NCI-H446 (cell line): Measurements from ENCODE around the gene ATG16L1.
A peak's percentile ranks its signal among the peaks of the same experiment; 100 is the strongest.

Source experiments
- DNase-seq, 2 experiments: peaks; one replicate each; lab custom pipeline; 2025; lab: John Stamatoyannopoulos, UW

The ATG16L1 gene

GRCh38 chr2:233227346-233227978 lies 24.0 kb upstream of the ATG16L1 start:
- DNase-seq: peak in 1 of 2 experiments; percentile 43

- DNase-seq: no peak
These were observed 23.1 kb upstream of the ATG16L1 start for GRCh38 chr2:233228376-233228775.

DNA sequence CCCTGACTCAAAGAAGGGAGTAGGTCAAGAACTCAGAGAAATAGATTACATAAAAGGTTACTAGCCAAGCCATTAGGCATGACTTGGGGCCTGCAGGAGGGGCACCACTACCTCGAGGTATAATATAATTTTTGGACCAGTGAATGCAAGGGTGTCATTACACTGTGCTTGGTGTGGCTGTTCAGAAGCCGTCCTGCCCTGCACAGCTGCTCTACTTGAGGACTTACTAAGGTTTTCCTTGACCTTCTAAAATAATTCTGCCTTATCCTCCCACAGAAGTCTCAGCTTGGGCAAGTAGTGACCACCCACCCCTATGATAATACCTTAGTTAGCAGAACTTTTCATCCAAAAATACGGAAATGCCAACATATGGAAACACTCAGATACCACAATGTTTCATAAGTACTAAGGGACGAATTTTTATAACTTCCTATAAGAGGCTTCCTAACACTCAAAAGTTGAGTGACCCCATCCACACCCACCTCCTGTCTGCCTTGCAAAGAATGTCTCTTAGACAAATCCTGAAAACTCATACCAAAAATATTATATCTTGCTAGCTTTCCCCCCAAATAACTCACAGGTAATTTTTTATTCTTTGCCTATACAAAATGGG lies 17.7 kb upstream of the ATG16L1 start:
- no peak for DNase-seq

DNA sequence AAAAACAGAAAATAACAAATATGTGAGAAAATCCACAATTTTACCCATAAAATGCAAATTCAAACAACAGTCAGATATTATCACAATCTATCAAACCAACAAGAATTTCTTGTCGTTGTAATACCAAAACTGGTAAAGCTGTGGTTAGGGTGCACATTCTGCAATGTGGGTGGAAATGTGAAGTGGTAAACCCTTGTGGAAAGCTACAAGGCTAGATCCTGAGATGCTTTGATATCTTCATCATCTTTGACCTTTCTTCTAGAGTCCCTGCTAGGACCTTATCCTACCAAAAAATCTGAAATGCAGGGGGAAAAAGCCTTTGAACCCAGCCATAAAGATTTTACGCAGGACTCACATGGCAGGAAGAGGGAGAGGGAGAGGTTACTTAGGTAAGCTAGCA lies 17.2 kb upstream of the ATG16L1 start:
- DNase-seq: no peak

DNA sequence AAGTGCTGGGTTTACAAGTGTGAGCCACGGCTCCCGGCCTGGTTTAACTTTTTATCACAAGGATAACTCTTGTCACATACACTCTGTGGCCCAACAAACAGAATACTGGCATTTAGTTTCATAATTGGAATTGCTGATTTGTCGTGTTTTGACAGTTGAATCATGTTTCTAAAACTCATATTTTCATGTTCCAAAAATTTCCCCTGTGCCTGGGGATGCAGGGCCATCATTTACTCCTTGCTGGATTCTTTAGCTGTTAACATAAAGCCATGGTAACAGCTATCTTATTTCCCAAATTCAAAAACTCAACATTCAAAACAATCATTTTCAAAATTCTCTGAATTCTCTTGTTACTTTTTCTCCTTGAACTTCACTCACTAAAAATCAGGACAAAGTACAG lies 16.5 kb upstream of the ATG16L1 start:
- DNase-seq: no peak

- DNase-seq: no peak
These were observed 15.5 kb upstream of the ATG16L1 start for GRCh38 chr2:233235977-233236376.

DNA sequence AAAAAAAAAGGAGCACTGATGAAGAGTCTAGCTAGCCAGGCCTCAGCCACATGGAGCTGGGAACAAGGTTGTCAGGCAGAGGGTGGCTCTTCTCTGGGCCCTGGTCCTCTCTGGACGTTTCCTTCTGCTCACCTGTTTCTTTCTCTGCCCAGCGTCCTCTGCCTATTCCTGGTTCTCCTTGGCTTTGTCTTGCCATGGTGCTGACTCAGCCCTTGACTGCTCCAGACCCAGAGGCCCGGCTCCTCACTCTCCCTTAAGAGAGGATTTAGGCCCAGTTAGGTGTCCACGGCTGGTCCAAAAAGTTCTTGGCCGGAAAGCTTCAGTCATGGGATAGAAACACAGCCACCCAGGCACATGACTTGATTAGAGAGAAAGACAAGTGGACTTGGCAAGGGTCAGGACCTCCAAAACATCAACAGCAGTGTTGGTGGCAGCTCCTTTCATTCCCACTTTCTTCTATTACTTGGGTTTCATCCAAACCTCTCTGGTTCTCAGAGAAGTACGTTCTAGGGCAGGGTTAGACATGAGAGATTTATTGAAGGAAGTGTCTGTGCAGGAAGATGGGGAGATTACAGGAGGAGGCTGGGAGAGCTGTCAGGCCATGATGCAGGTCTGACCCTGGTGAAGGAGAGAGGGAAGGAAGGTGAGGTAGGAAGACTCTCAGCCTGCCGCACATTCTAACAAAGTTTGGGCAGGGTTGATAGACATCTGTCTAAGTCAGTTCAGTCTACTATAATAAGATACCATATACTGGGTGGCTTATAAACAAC lies 14.5 kb upstream of the ATG16L1 start:
- DNase-seq: no peak

DNA sequence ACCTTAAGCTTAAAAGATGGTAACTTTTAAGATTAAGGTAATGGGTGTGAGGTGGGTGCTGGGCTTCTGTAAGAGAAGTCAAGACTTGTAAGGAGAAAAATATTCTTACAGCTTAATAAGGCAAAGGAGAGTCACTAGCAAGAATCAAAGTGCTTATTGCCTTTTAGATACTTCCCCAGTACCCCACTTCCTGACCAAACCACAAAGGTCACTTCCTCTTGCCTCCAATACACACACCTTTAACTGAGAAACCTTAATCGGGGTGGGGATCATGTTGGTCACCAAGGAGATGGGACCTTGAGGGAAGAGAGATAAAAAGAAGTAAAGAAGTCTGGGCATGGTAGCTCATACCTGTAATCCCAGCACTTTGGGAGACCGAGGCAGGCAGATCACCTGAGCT lies 10.6 kb upstream of the ATG16L1 start:
- DNase-seq: no peak

GRCh38 chr2:233241803-233242202 lies 9.7 kb upstream of the ATG16L1 start:
- DNase-seq: no peak

GRCh38 chr2:233242231-233242927 lies 9.1 kb upstream of the ATG16L1 start:
- DNase-seq: no peak

GRCh38 chr2:233243348-233243747 lies 8.1 kb upstream of the ATG16L1 start:
- DNase-seq: no peak

DNA sequence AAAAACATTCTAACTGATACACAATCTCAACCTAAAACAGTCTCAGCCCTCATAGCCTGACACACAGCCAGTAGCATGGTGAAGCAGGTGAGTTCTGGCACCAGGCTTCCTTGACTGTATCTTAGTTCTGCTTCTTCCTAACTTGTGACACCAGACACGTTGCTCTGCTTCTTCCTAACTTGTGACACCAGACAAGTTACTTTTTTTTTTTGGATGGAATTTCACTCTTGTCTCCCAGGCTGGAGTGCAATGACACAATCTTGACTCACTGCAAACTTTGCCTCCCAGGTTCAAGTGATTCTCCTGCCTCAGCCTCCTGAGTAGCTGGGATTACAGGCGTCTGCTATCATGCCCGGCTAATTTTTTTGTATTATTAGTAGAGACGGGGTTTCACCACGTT lies 6.7 kb upstream of the ATG16L1 start:
- DNase-seq: no peak

DNA sequence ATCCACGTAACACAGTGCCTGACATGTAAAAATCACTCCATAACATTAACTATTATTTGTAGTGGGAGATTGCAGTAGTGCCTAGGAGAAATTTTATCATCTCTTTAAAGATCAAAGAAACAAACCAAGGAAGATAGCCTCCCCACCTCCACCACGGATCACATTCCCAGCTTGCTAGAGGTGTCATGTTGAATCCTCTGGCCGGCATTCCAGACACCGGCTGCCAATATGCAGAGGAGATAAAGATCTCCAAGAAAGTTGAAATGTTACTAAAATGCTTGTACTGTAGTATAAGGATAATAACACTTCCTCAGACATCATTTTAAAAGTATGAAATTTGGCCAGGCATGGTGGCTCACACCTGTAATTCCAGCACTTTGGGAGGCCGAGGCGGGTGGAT lies 6.1 kb upstream of the ATG16L1 start:
- no peak for DNase-seq

DNA sequence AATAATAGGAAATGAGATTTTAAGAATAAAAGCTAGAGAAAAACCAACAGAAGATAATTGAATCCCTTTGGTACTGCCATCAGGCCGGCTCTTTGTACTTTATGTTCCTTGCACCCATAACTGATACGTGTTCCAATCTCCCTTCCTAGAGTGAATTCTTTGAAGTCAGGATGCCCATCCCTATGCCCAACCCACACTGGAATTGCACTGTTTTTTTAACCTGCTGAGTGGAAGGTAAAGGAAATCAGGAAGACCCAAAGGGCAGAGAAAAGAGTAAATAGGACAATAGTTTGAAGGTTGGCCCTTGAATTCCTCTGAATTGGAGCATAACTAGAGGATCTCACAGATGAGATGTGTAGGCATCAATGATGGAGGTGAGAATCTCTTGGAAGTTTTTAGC lies 4.4 kb upstream of the ATG16L1 start:
- DNase-seq: no peak

DNA sequence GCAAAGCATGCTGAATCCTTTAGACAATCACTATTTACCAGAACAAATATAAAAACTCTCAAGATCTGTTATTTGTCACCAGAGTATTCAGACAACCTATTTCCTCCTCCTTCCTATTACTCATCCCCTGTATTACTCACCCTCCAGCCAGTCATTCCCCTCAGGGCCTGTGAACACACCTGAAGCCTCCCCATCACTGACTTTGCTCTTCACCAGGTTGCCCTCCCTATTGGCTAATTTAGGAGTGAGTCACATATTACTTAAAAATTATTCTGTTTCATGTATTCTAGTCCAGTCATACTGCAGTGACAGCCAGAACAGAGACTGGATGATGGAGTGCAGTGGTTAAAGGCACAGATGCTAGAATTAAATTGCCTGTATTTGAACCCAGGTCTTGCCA lies 3.7 kb upstream of the ATG16L1 start:
- no peak for DNase-seq

- no peak for DNase-seq
These were observed 2.5 kb upstream of the ATG16L1 start for GRCh38 chr2:233248999-233249398.

- no peak for DNase-seq
These were observed 905 bp upstream of the ATG16L1 start for GRCh38 chr2:233250568-233250967.

DNA sequence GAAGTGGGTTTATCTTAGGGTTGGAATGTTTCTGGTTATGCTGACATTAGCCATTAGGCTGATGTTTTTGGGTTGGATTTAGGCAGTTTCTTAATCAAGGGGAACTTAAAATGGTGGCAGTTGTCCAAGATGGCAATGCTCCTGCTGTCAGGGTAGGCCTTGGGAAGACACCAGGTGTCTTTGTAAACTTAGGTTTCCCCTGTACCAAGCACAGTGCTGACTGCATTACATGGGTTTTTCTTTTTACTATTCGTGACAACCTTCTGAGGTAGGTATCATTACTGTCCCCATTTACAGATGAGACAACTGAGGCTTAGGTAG lies 528 bp upstream of the ATG16L1 start:
- DNase-seq: no peak

- no peak for DNase-seq
These were observed 754 bp downstream of the ATG16L1 start for GRCh38 chr2:233252227-233252626.

DNA sequence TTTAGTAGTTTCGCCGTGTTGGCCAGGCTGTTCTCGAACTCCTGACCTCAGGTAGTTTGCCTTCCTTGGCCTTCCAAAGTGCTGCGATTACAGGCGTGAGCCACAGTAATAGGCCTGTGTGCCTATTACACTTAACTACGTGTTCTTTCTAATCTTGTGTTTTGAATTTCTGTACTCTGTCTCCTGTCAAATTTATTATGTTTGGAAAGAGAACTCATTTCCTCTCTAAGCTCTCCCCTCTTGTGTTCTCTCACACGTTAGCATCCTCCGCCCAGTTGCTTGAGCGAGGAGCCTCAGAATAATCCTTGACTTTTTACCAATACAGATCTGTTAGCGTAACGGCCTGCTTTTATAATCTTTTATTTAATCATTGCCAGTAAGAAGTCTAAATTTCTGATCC lies 3.7 kb downstream of the ATG16L1 start:
- DNase-seq: no peak

DNA sequence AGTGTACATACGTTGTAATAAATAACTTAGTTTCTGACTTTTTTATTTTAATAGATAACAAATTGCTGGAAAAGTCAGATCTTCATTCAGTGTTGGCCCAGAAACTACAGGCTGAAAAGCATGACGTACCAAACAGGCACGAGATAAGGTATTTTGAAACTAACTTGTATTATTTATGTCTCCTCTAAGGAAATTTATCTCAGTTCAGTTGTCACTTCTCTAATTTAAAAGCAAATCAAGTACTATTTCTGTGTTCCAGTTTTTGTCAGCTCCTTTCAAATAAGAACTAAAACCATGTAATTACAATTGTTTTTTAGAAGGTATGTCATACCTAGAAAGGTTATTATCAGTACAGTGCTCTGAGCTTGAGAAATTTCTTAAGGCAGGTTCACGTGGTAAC lies 4.6 kb downstream of the ATG16L1 start:
- DNase-seq: no peak

DNA sequence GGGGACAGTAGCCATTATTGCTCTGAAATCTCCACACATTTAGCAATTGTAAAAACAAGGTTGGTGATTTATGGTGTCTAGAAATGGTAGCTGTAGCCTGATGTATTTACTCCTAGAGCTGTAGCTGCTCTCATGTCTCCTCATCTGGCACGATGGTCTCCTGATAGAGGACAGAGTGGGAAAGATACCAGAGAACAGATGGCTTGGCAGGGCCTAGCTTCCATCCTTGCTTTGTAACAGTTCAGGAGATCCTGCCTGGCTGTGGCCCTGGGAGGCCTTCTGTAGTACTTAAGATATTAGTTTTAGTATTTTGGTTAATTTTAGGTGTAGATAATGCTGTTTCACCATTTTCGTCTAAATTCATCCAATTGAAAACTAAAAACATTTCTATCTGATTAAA lies 6.7 kb downstream of the ATG16L1 start:
- DNase-seq: peak; percentile 32 to 67

DNA sequence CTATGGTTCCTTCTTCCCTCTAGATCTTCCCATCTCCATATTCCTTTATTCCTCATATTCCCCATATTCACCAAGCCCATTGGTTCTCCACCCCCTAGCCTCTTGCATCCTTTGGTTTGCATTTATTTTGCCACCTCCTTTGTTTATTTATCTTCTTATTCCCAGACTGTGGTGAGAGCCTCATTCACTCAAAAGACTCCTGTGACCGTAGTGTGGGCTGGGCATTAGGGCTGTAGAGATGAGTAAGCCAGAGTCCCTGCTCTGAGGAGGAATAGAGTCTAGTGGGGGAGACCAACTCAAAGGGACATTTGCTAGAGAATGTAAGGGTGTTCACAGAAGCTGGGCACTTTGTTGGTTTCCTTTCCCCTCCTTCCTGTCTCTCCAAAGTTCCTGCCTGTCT lies 8.3 kb downstream of the ATG16L1 start:
- DNase-seq: no peak
